GM12892 (cell line): ENCODE results near the gene JAG2.

Experiments used
- POLR2A ChIP-seq: IDR thresholded peaks from 2 replicates; pipeline ENCODE4 v1.6.1; 2011; ENCODE audit warnings: low read depth, low read length, control low read depth
- POLR2AphosphoS5 ChIP-seq: IDR thresholded peaks from 2 replicates; pipeline ENCODE4 v1.6.1; 2011; ENCODE audit warnings: low read depth, low read length, control low read depth
- TAF1 ChIP-seq: IDR thresholded peaks from 2 replicates; pipeline ENCODE4 v1.6.1; 2011; ENCODE audit warnings: low read depth, mild to moderate bottlenecking, control low read depth, low read length, borderline replicate concordance

GRCh38 chr14:105155681-105156413, 12.7 kb downstream of the JAG2 start:
- TF ChIP-seq POLR2AphosphoS5 (no peak), POLR2A (no peak), TAF1 (no peak)
